Activated naive CD4-positive, alpha-beta T cell treated with anti-CD3 and anti-CD28 coated beads for 36 hours (primary cell): ENCODE data around the gene ASTN2. TPM values are rescaled to one million over a fixed set of nuclear protein-coding genes. Genes with fewer than 3 reads are reported as not detected.

Experiments
- CTCF ChIA-PET: fragments of 350-600 bp; sonication (Branson Sonifier 250); formaldehyde crosslinking; loops from one replicate; lab custom pipeline; 2021; ENCODE audit warnings: antibody characterized with exemption; lab: Charles Lee
- DNase-seq: peaks from one replicate; pipeline ENCODE4 v3.0.0-alpha.2; 2020
- H3K27ac Mint-ChIP-seq: one replicate; pipeline ENCODE4 v1.8.0; 2021; ENCODE audit warnings: mild to moderate bottlenecking, mixed read lengths
- H3K27me3 Mint-ChIP-seq: one replicate; pipeline ENCODE4 v1.8.0; 2021; ENCODE audit warnings: low read depth, mixed read lengths
- H3K36me3 Mint-ChIP-seq: one replicate; pipeline ENCODE4 v1.8.0; 2021; ENCODE audit warnings: low read depth, mixed read lengths
- H3K4me1 Mint-ChIP-seq: one replicate; pipeline ENCODE4 v1.8.0; 2021; ENCODE audit warnings: low read depth, mixed read lengths
- H3K4me3 Mint-ChIP-seq: one replicate; pipeline ENCODE4 v1.8.0; 2021; ENCODE audit warnings: mild to moderate bottlenecking, moderate library complexity, mixed read lengths
- H3K9me3 Mint-ChIP-seq: one replicate; pipeline ENCODE4 v1.8.0; 2021; ENCODE audit warnings: mixed read lengths
- intact Hi-C: fragments of 100-400 bp; cut with micrococcal nuclease; formaldehyde crosslinking; loops from one replicate; pipeline ENCODE4 v1.15.1; 2023
- total RNA-seq, 2 experiments: library from RNA; stranded (reverse); gene quantifications; one replicate each; pipeline ENCODE4 v1.2.3, GENCODE V29; 2021

Gene ASTN2
- total RNA-seq, 2 experiments from 2014 or later: 6.0 to 6.6 TPM

DNA sequence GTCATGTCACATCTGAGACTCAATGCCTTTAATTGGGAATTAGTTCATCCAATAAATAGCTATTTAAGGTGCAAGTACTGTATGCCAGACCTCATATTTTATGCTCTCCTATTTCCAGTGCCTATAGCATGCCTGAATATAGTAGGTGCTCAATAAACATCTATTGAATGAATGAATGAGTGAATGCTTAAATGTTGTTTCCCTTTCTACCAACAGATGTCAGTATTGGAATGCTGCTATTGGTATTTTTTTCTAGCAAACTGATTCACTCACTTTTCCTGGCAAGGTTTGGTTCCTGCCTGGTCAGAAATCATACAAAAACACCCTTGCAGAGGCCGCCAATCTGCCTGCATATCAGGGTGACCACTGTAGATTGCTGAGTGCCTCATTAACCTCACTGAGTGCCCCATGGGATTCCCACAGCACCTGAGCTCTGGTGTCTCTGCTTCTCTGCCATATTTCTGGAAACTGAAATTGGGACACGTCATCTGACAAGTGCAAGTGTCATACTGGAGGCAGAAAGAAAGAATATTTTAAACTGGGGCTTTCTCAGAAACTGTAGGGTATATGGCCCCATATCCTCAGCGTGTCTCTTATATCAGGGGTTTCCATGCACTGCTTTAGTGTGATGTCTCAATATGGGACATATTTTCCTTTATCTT is 368.1 kb downstream of the ASTN2 start:
- Mint-ChIP-seq H3K36me3 (no peaks in the 10 kb centered on the region), H3K4me3 (no peak overlapping the region), H3K4me1 (no peaks in the 10 kb centered on the region), H3K9me3 (peaks cover 3% of the 10 kb centered on the region), H3K27me3 (no peaks in the 10 kb centered on the region), H3K27ac (no peak overlapping the region)
- intact Hi-C loops: no loop called here
- CTCF ChIA-PET: no interaction called here
- DNase-seq: no peak

DNA sequence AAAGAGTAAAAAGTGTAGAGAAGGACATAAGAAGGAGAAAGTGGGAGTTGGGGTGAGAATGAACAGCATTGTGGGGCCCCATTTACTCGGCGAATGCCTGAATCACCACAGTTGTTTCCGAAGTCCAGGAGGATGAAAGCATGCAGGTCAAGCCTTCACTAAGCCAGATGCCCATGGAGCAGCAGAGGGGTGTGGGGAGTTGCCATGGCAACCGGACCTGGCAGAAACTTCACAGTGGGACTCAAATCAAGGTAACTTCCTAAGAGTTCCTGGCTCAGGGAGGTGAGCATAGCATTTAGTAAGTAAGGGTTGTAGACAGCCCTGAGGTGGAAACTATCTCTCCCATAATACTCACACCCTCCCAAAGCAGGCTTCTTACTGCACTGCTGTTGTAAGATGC is 370.6 kb downstream of the ASTN2 start:
- H3K4me3 Mint-ChIP-seq: no peak overlapping the region
- no peak overlapping the region for H3K27ac Mint-ChIP-seq
- intact Hi-C loops: no loop called here
- H3K27me3 Mint-ChIP-seq: no peaks in the 10 kb centered on the region
- no peak for DNase-seq
- CTCF ChIA-PET: no interaction called here
- H3K9me3 Mint-ChIP-seq: peaks cover 9% of the 10 kb centered on the region
- no peaks in the 10 kb centered on the region for H3K36me3 Mint-ChIP-seq
- no peaks in the 10 kb centered on the region for H3K4me1 Mint-ChIP-seq

DNA sequence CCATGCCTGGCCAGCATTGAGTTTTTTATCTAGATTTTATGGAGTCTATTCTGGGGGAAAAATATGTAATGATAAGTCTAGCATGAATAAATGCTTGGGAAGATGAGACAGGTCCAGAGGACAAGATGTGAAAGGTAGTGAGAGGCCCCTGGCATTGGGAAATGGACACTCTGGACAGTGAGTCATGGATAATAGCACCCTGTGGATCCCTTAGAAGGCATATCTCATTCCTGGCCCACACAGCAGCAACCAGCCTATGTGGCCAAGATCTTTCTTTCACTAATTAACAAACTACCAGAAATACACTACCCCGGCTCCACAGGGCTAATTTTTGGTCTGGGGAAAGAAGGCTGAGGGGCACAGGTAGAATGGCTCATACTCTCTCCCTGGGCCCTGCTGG is 371.7 kb downstream of the ASTN2 start:
- H3K36me3 Mint-ChIP-seq: no peaks in the 10 kb centered on the region
- H3K4me3 Mint-ChIP-seq: no peak overlapping the region
- no peaks in the 10 kb centered on the region for H3K27me3 Mint-ChIP-seq
- intact Hi-C loops: no loop called here
- H3K27ac Mint-ChIP-seq: no peak overlapping the region
- H3K4me1 Mint-ChIP-seq: no peaks in the 10 kb centered on the region
- peaks cover 9% of the 10 kb centered on the region for H3K9me3 Mint-ChIP-seq
- CTCF ChIA-PET: no interaction called here
- DNase-seq: no peak

DNA sequence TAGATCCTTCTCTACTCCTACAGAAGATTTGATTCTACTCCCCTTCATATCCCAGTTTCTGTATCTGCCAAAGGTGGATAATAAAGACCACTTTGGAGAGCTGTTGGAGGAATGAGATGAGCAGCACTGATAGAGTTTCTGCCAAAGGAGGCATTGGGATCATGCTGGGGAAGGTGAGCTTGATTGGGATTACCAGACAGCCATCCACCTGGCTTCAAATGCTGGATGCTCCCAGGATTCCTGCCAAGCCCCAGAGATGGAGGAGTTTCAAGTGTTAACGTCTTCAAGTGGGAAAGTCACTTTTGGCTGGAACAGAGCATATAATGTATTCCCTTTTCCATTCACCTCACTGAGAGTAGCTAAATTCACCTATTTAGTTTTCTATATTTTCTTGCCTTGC is 379.3 kb downstream of the ASTN2 start:
- intact Hi-C loops: no loop called here
- Mint-ChIP-seq H3K9me3 (peaks cover 5% of the 10 kb centered on the region), H3K27me3 (peaks cover 2% of the 10 kb centered on the region), H3K27ac (no peak overlapping the region), H3K4me1 (no peaks in the 10 kb centered on the region), H3K36me3 (no peaks in the 10 kb centered on the region), H3K4me3 (no peak overlapping the region)
- no peak for DNase-seq
- CTCF ChIA-PET: no interaction called here

DNA sequence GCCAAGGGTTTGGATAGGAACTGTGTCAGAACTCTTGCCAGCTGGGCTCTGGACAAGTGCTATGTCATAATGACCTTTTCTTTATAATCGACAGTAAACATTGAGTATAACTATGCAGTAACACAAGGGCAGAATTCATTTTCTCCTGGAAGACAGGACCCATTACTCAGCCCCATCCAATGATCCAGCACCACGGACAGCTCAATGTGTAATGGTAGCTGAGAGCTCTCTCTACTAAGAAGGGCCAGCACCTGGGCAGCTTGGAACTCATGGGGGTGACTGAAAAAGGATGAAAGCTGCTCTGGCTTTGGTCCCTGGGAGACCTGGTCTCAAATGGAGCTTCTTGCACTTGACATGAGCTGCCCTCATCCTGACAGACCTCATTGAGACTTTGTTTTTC is 380.0 kb downstream of the ASTN2 start:
- no peaks in the 10 kb centered on the region for H3K4me1 Mint-ChIP-seq
- intact Hi-C loops: no loop called here
- H3K36me3 Mint-ChIP-seq: no peaks in the 10 kb centered on the region
- peak; percentile 8 for DNase-seq
- peaks cover 5% of the 10 kb centered on the region for H3K9me3 Mint-ChIP-seq
- no peak overlapping the region for H3K27ac Mint-ChIP-seq
- CTCF ChIA-PET: no interaction called here
- peaks cover 2% of the 10 kb centered on the region for H3K27me3 Mint-ChIP-seq
- no peak overlapping the region for H3K4me3 Mint-ChIP-seq

DNA sequence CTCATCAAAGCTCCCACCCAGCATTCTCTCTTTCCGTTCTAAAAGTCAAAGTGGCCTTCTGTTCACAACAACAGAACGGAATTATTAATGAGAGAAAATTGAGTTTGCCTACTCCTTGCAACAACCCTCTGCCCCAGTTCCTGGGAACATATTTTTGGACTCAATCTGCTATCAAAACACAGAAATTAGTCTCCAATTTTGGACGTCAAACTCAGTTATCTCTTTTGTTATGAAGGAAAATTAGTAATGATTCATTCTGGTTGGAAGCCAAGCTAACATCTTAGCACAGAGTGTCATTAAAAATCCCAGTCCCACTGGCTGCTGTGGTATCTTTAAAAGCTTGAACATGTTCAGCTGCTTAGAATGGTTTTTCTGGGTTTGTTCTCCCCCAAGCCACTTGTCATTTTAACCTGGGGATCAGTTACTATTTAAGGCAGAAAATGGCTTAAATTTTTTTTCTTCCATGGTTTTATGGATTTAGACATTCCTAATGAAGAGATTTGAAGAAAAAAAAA is 384.5 kb downstream of the ASTN2 start:
- Mint-ChIP-seq H3K9me3 (peaks cover 2% of the 10 kb centered on the region), H3K4me1 (no peaks in the 10 kb centered on the region), H3K36me3 (no peaks in the 10 kb centered on the region), H3K4me3 (no peak overlapping the region), H3K27ac (no peak overlapping the region), H3K27me3 (peaks cover 3% of the 10 kb centered on the region)
- intact Hi-C loops: no loop called here
- CTCF ChIA-PET: interaction anchor here (0.6 kb wide), 1 partner anchor 9 kb away, joined by 4 read pairs; no protein-coding TSS in a partner anchor
- no peak for DNase-seq

DNA sequence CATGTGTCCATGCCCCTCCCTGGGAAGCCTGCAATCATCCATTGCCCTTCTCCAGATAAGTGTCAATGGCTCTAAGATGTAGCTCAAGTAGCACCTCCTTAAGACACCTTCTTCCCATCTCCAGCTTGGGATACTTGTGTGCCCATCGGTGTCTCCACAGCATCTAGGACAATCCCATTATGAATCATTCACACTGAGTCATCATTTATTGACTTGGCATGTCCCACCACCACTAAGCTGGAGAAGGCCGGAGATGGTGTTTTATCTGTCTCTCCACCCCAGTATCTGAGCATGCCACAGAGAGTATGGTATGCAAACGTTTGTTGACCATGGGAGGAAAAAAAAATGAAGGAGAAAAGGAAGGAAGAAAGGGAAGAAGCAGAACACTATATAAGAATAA is 385.5 kb downstream of the ASTN2 start:
- DNase-seq: no peak
- CTCF ChIA-PET: no interaction called here
- H3K27me3 Mint-ChIP-seq: peaks cover 3% of the 10 kb centered on the region
- H3K4me3 Mint-ChIP-seq: no peak overlapping the region
- H3K27ac Mint-ChIP-seq: no peak overlapping the region
- intact Hi-C loops: no loop called here
- H3K4me1 Mint-ChIP-seq: no peaks in the 10 kb centered on the region
- H3K9me3 Mint-ChIP-seq: peaks cover 2% of the 10 kb centered on the region
- H3K36me3 Mint-ChIP-seq: no peaks in the 10 kb centered on the region

DNA sequence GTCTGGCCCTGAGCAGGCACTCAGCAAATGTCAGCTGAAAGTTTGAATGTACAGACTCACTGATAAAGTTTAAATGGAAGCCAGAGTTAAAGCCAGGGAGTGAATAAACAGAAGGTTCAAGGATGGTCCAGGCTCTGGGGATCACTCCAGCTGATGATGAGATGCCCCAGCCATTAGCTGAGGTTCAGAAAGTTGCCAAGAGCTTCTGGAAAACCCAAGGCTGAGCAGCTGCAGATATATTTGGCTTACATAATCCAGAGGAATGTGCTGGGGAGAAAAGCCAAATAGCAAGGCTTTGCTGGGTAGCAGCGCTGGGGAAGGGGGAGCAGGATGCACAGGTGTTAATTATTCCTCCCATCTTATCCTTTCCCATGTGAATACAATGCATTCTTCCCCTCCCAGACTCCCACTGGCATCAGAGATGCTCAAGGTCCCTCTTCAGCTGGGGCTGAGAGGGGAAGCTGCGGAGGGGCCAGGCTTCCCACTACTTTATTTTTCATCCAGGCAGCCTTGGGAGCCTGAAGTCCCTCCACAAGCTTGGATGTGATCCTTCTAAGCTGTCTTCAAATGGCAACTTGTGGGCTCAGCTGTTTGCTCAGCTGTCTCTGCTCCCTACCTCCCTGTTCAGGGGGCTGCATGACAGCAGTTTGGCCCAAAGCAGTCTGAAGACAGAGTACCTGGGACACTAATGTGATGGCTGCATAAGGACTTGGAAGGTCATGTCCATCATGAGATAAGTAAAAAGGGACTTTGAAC is 386.6 kb downstream of the ASTN2 start:
- no peak overlapping the region for H3K27ac Mint-ChIP-seq
- no peak for DNase-seq
- no peaks in the 10 kb centered on the region for H3K4me1 Mint-ChIP-seq
- H3K27me3 Mint-ChIP-seq: peaks cover 3% of the 10 kb centered on the region
- CTCF ChIA-PET: interaction anchor here (0.7 kb wide), 1 partner anchor 461 kb away, joined by 3 read pairs; no protein-coding TSS in a partner anchor
- H3K36me3 Mint-ChIP-seq: no peaks in the 10 kb centered on the region
- peaks cover 2% of the 10 kb centered on the region for H3K9me3 Mint-ChIP-seq
- intact Hi-C loops: no loop called here
- H3K4me3 Mint-ChIP-seq: no peak overlapping the region

DNA sequence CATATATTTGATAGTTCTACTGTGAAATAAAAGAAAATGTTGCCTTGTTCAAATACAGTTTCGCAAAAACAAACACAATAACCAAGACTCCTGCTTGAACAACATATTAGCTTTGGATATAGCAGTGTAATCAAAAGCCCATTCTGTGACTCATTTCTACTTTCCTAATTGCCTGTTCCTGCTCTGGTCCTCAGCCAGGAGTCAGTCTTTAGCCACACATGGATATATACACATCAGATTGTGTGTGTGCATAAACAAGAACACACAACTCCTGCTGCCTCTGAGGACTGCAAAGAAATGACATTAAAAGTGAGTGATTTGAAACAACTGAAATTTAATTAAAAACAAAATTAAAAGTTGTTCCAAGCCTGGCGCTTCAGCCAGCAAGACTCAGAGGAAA is 393.0 kb downstream of the ASTN2 start:
- no peak for DNase-seq
- H3K27ac Mint-ChIP-seq: no peak overlapping the region
- H3K27me3 Mint-ChIP-seq: no peaks in the 10 kb centered on the region
- CTCF ChIA-PET: interaction anchor here (0.7 kb wide), 1 partner anchor 161 kb away, joined by 4 read pairs; no protein-coding TSS in a partner anchor
- H3K9me3 Mint-ChIP-seq: peaks cover 2% of the 10 kb centered on the region
- no peaks in the 10 kb centered on the region for H3K4me1 Mint-ChIP-seq
- H3K36me3 Mint-ChIP-seq: no peaks in the 10 kb centered on the region
- intact Hi-C loops: no loop called here
- H3K4me3 Mint-ChIP-seq: no peak overlapping the region

DNA sequence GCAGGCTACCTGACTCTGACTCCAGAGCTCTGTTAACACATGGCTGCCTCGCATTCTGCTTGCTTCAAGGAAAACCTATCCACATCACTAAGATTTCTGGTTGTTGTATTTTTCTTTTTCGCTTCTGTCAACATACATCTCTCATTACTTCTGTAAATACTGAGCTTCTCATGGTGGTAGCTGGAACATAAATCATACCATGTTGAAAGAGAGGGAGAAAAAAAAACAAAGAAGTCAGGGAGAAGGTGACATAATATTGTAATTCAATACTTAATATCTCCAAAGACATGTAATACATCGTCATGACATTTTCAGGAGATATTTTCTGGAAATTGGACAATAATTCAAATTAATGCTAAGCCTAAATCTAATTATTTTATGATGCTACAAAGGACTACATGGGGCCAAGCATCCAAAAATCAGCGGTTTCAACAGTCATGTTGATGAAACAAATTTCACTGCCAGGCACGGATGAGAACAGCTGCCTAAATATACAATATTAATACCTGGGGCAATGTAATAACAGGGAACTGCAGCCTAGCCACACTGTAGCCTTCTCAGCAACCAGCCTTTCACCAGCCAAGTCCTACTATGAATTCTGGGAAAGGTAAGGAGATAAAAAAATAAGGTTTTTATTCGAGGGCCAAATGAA is 395.8 kb downstream of the ASTN2 start:
- CTCF ChIA-PET: no interaction called here
- H3K27ac Mint-ChIP-seq: no peak overlapping the region
- intact Hi-C loops: no loop called here
- no peaks in the 10 kb centered on the region for H3K36me3 Mint-ChIP-seq
- H3K4me3 Mint-ChIP-seq: no peak overlapping the region
- DNase-seq: no peak
- peaks cover 5% of the 10 kb centered on the region for H3K27me3 Mint-ChIP-seq
- no peaks in the 10 kb centered on the region for H3K4me1 Mint-ChIP-seq
- no peaks in the 10 kb centered on the region for H3K9me3 Mint-ChIP-seq

DNA sequence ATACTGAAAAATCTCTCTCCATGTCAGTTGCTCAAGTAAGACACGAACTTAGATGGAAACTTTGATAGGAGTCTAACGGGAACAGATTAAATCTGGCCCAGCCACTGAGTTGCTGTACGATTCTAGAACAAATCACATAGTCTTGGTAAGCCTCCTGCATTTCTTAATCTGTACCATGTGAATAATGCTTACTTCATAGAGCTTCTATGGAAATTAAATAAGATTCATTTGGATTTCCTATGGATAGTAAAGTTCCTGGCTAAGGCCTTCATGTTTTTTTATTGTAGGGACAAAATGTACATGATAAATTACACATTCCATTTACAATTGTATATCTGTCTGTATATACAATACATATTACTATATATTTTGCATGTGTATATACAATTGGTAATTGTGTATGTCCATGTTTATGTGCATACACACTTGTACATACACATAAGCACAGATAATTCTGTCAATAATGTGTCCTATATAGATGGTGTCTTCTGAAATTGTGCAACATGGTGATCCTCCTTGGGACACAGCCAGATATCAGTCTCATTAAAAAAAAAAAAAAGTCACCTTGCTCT is 397.4 kb downstream of the ASTN2 start:
- no peak for DNase-seq
- H3K4me3 Mint-ChIP-seq: no peak overlapping the region

DNA sequence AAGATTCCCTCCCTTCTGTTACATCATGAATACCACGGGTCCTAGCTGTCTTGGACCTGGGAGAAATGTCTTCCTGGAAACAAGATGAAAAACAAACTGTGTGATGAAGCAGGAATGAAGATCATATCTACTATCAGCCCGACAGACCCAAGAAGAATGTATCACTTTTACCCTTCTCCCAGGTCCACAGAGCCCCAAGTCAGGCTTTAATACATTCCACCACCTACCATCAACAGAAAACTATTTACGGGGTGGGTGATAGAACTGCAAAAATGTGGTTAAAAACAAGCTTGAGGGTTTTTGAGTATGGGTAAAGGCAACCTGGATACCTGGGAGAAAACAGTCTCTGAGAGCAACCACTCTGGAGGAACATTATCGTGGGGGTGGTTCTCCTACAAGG is 400.8 kb downstream of the ASTN2 start:
- no peaks in the 10 kb centered on the region for H3K36me3 Mint-ChIP-seq
- H3K4me1 Mint-ChIP-seq: no peaks in the 10 kb centered on the region
- peaks cover 5% of the 10 kb centered on the region for H3K27me3 Mint-ChIP-seq
- CTCF ChIA-PET: no interaction called here
- H3K27ac Mint-ChIP-seq: no peak overlapping the region
- no peak for DNase-seq
- intact Hi-C loops: no loop called here
- H3K9me3 Mint-ChIP-seq: no peaks in the 10 kb centered on the region
- H3K4me3 Mint-ChIP-seq: no peak overlapping the region

More for the DNA sequence above, 397.4 kb downstream of the ASTN2 start:
- Mint-ChIP-seq H3K27ac (no peak overlapping the region), H3K4me1 (no peaks in the 10 kb centered on the region), H3K9me3 (no peaks in the 10 kb centered on the region), H3K36me3 (no peaks in the 10 kb centered on the region), H3K27me3 (peaks cover 5% of the 10 kb centered on the region)
- CTCF ChIA-PET: no interaction called here
- intact Hi-C loops: no loop called here
